AG08396 (cell line): Measurements from ENCODE around the gene PRSS3.
"Not testable (repeated sequence)": the region's sequence is repeated elsewhere in the genome, so short reads cannot be mapped to it uniquely, and the experiment has no call there.

Experiments used
- DNase-seq: peaks from one replicate; pipeline ENCODE4 v3.0.0; 2012; ENCODE audit warnings: low spot score, mixed read lengths

PRSS3 gene

DNA sequence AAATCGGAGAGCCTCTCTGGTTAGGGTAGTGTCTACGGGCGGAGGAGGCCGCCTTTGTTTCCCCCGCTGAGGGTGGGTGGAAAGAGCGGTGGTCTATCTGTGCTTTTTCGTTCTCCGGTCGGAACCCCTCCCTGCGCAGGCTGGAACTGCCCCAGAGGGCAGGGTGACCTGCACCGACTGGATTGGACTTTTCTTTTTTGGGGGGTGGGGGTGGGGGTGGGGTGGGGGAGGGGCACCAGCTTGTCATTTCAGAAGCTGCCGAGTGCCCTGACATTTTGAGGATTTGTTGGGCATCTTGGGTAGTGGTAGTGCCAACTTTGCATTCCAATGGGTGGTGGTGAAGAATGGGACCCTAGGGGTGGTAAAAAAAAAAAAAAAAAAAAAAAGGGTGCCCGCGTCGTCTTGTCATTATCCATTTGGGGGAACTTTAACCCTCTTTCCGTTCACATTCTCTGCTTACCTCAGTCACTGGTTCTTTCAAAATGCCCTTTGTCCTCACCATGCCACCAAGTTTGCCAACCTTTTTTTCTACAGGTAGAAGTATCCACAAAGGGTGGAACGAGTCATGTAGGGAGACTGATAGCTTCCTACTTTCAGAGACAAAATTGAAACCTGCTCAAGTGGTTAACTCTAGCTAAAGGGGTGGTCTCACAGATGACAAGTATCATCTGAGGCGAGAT lies 22.9 kb downstream of the PRSS3 start:
- no peak for DNase-seq

DNA sequence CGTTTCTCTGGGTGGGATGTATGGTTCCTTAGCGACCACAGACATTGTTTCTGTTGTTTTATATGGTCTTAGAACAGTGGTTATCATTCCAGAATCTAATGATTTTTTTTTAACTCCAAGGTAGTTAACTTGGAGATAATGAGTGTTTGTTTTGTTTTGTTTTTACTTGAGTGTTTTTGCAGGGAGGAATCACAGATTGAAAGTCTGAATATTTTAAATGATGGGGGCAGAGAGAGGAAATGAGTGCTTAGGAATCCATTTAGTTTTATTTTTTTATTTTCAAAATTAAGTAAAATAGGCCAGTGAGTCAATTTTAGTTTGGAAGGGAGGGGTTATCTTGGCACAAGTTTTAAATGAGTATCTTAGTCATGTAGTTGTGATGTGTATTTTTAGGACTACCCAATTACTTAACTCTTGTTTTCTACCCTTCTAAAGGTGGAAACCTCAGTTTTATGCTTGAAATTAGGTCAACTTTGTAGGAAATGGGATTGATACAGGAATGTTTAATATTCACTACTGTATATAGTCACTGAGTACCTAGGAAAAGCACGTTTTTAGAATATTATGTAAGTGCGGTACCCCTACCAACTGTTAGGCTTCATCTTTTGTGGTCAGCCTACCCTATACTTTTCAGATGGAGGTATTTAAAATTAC lies 23.6 kb downstream of the PRSS3 start:
- DNase-seq = peak; percentile 47

DNA sequence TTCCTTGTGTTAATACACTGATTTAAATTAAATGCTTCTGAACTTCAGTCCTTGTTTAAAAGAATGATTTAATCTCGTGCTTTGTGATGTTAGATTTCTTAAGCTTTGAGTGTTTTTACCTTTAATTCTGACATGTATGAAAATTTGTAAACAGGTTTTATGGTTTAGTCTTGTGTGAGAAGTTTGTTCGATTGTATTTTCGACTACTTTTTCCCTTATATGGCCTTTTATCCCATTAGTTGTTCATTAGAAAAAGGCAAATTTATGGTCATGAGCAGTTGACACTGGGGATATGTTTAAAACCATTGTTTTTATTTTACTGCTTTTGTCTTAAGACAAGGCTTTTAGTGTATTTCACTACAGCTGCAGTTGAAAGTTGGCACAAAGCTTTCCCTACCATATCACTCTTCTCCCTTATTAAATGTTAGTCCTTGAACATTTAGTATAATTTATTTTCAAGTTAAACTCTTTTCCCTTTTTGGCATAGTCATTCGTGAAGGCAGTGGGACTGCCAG lies 24.9 kb downstream of the PRSS3 start:
- DNase-seq = no peak

DNA sequence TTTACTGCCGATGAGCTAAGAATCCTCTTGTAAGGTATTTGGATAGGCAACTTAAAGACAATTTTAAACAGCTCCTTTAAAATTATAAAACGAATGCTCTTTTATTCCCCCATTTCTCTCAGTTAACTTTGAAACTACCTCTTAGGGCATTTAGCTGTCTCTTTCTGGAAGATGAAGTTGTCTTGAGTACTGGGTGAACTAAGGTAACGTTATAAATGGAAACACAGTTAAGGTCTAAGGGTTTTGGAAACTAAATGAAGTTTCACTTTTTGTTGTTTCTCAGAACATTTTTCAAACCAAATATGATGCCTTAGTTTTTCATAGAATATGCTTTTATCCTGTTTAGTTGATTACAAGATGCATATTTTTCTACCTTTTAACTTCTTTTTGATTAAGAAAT lies 28.4 kb downstream of the PRSS3 start:
- no peak for DNase-seq

DNA sequence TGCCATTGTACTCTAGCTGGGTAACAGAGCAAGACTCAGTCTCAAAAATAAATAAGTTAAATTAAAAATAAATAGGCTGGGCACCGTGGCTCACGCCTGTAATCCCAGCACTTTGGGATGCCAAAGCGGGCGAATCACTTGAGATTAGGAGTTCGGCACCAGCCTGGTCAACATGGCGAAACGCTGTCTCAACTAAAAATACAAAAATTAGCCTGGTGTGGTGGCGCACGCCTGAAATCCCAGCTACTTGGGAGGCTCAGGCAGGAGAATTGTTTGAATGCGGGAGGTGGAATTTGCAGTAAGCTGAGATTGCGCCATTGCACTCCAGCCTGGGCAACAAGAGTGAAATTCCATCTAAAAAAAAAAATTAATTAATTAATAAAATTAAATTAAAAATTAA lies 31.9 kb downstream of the PRSS3 start:
- not testable (repeated sequence) for DNase-seq

DNA sequence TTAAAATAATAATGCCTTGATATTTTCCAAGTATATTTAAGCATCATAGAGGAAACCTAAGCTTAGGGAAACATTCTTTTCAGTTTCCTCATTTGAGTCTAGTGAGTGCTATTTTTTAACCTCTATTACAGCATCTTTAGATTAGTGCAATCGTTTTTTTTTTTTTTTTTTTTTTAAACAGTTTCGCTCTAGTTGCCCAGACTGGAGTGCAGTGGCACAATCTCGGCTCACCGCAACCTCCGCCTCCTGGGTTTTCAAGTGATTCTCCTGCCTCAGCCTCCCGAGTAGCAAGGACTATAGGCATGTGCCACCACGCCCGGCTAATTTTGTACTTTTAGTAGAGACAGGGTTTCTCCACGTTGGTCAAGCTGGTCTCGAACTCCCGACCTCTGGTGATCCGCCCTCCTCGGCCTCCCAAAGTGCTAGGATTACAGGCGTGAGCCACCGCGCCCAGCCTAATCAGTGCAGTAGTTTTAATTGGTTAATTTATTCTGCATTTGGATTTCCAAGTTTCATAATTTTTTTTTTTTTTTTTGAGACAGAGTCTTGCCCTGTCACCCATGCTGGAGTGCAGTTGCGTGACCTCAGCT lies 34.4 kb downstream of the PRSS3 start:
- not testable (repeated sequence) for DNase-seq

DNA sequence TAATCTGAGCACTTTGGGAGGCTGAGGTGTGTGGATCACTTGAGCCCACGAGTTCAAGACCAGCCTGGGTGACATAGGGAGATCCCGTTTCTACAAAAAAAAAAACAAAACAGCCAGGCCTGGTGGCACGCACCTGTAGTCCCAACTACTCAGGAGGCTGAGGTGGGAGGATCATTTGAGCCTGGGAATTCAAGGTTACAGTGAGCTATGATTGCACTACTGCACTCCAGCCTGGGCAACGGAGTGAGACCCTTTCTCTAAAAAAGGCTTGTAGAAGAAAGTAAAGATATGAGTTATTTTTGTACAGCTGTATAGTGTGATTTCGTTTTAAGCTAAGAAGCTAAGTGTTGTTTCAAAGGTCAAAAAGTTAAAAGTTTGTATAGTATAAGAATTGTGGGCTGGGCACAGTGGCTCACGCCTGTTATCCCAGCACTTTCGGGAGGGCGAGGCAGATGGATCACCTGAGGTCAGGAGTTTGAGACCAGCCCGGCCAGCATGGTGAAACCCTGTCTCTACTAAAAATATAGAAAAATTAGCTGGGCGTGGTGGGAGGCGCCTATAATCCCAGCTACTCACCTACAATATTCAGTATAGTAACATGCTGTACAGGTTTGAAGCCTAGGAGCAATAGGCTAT lies 40.4 kb downstream of the PRSS3 start:
- no peak for DNase-seq

DNA sequence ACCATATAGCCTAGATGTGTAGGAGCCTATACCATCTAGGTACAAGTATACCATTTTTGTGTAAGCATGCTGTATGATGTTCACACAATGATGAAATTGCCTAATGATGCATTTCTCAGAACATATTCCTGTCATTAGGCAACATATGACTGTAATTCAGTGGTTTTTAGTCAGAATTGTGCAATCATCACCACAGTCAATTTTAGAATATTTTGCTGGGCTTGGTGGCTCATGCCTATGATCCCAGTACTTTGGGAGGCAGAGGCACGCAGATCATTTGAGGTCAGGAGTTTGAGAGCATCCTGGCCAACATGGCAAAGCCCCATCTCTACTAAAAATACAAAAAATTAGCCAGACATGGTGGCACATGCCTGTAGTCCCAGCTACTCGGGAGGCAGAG lies 40.9 kb downstream of the PRSS3 start:
- peak; percentile 21 for DNase-seq

DNA sequence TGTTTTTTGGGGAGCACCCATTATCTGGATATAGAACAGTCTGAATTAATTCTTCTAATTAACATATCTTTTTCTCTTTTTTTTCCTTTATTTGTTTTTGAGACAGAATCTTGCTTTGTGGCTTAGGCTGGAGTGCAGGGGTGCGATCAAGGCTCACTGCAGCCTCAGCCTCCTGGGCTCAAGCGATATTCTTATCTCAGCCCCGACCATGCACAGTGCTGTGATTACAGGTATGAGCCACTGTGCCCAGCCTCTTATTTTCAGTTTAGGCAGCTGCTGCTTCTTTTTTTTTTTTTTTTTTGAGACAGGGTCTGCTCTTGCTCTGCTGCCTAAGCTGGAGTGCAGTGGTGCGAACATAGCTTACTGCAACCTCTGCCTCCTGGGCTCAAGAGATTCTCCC lies 41.8 kb downstream of the PRSS3 start:
- DNase-seq = no peak

DNA sequence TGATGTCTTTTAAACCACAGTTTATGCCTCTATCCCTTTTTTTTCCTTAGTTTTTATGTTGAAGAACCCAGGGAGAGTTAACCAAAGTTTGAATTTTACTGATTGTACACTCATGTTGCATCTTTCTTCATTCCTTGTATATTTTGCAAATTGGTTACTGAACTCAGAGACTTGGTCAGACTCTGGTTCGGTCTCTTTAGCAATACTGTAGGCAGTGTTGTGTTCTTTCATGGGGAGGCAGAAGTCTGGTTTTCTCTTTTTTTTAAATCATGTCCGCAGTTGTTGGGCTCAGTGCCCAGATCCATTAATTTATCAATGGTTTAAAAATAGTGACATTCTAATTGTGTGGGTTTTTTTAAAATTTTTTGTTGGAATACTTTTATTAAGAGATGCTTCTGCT lies 45.0 kb downstream of the PRSS3 start:
- DNase-seq = no peak

DNA sequence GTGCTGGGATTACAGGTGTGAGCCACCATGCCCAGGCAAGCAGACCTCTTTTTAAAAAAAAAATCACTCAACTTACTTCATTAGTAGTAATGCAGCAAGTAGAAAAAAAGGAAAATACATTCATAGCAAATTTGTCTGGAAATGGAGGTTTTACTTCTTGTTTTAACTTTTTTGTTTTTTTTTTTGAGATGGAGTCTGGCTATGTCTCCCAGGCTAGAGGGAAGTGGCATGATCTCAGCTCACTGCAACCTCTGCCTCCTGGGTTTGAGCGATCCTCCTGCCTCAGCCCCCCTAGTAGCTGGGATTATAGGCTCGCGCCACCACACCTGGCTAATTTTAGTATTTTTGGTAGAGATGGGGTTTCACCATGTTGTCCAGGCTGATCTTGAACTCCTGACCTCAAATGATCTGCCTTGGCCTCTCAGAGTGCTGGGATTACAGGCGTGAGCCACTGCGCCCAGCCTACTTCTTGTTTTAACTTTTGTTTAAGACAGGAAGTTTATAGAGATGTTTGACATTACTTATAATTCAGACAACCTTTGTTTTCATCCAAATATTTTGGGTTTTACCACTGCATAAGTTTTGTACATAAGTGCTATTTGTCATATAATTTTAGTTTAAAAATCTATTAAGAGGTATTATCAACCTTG lies 48.1 kb downstream of the PRSS3 start:
- DNase-seq = no peak

DNA sequence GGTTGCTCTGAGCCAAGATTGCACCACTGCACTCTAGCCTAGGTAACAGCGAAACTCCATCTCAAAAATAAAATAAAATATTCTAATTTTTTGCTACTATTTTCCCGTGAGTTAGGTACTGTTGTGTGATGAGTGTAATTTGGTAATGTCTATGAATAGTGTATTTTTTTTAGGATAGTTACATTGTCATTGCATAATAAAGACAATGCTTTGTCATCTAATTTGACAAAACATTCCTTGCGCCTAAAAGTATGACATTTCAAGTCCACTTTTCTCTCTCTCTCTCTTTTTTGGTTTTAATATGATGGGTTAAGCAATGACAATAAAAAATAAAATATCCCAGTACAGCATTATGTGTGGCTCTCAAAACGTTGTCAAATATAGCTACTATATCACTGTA lies 50.9 kb downstream of the PRSS3 start:
- no peak for DNase-seq

DNA sequence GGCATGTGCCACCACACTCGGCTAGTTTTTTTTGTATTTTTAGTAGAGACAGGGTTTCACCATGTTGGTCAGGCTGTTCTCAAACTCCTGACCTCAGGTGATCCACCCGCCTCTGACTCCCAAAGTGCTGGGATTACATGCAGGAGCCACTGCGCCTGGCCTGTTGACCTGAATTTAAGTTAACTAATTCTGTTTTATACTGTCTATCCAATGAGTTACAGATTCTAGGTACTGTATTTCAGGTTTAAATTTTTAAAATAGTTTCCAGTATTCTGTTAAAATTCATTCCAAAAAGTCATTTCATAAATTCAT lies 52.5 kb downstream of the PRSS3 start:
- not testable (repeated sequence) for DNase-seq
